Measurements from ENCODE around the gene MYH2.

DNA sequence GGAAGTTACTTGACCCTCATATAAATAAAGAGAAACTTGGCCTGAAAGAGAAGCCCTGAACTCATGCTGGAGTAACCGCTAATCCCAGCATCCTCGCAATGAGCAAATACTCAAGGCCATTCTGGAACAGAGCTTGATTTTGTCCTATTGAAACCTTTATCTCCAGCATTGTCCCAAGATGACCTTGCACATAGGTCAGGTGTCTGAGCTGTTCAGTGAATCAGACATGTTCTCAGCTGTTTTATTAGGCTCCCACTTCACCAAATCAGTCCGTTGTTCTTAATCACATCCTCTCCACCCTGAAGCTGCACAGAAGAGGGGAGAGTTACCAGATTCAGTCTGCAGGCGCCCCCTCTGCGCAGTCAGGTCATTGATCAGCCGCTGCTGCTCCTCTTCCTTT is 22.0 kb downstream of the MYH2 start:
- TF ChIP-seq, protein P1, sequence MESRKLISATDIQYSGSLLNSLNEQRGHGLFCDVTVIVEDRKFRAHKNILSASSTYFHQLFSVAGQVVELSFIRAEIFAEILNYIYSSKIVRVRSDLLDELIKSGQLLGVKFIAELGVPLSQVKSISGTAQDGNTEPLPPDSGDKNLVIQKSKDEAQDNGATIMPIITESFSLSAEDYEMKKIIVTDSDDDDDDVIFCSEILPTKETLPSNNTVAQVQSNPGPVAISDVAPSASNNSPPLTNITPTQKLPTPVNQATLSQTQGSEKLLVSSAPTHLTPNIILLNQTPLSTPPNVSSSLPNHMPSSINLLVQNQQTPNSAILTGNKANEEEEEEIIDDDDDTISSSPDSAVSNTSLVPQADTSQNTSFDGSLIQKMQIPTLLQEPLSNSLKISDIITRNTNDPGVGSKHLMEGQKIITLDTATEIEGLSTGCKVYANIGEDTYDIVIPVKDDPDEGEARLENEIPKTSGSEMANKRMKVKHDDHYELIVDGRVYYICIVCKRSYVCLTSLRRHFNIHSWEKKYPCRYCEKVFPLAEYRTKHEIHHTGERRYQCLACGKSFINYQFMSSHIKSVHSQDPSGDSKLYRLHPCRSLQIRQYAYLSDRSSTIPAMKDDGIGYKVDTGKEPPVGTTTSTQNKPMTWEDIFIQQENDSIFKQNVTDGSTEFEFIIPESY (IDR thresholded peaks at IDR 0.05; ENCODE audit: borderline replicate concordance, low read depth), result no peak
- TF ChIP-seq FOSL2 (IDR thresholded peaks at IDR 0.05; ENCODE audit: borderline replicate concordance, low read depth) (no peak), EP300 (IDR thresholded peaks at IDR 0.05; ENCODE audit: borderline replicate concordance in 1 of 2, low read depth in 1 of 2, low read length in 1 of 2) (no peak), TCF12 (IDR thresholded peaks at IDR 0.05) (no peak), RFX5 (IDR thresholded peaks at IDR 0.05; ENCODE audit: low read length) (no peak), EZH2phosphoT487 (IDR thresholded peaks at IDR 0.05; ENCODE audit: borderline replicate concordance, low read depth) (no peak), POLR2AphosphoS5 (IDR thresholded peaks at IDR 0.05; ENCODE audit: low read depth, low read length) (no peak), FOXJ3 (CRISPR knock-in tag; IDR thresholded peaks at IDR 0.05) (no peak), SMC3 (IDR thresholded peaks at IDR 0.05; ENCODE audit: low read depth, low read length) (no peak)
- TF ChIP-seq, protein P2, sequence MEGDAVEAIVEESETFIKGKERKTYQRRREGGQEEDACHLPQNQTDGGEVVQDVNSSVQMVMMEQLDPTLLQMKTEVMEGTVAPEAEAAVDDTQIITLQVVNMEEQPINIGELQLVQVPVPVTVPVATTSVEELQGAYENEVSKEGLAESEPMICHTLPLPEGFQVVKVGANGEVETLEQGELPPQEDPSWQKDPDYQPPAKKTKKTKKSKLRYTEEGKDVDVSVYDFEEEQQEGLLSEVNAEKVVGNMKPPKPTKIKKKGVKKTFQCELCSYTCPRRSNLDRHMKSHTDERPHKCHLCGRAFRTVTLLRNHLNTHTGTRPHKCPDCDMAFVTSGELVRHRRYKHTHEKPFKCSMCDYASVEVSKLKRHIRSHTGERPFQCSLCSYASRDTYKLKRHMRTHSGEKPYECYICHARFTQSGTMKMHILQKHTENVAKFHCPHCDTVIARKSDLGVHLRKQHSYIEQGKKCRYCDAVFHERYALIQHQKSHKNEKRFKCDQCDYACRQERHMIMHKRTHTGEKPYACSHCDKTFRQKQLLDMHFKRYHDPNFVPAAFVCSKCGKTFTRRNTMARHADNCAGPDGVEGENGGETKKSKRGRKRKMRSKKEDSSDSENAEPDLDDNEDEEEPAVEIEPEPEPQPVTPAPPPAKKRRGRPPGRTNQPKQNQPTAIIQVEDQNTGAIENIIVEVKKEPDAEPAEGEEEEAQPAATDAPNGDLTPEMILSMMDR (IDR thresholded peaks at IDR 0.05), result no peak
- TF ChIP-seq, protein P3, sequence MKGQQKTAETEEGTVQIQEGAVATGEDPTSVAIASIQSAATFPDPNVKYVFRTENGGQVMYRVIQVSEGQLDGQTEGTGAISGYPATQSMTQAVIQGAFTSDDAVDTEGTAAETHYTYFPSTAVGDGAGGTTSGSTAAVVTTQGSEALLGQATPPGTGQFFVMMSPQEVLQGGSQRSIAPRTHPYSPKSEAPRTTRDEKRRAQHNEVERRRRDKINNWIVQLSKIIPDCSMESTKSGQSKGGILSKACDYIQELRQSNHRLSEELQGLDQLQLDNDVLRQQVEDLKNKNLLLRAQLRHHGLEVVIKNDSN (IDR thresholded peaks at IDR 0.05; ENCODE audit: borderline replicate concordance, low read depth), result no peak
